Liver (tissue), 9 donors: ENCODE results near the gene UBASH3B. TPM values are rescaled to one million over a fixed set of nuclear protein-coding genes. Genes with fewer than 3 reads are reported as not detected.
A peak's percentile ranks its signal among the peaks of the same experiment; 100 is the strongest.

Experiments
- DNase-seq: peaks from one replicate; pipeline ENCODE4 v3.0.0-alpha.2; 2017; ENCODE audit warnings: low spot score
- H3K27ac ChIP-seq, 2 donors: one replicate each; pipeline ENCODE4 v1.7.0; 2013; ENCODE audit warnings: inconsistent platforms in 2 of 2, low read length in 2 of 2, control low read depth in 1 of 2, low read depth in 1 of 2, mild to moderate bottlenecking in 1 of 2
- H3K27me3 ChIP-seq, 4 donors: one replicate each; pipeline versions ENCODE4 v1.6.1 to v1.7.0; 2013; ENCODE audit warnings: low read length in 3 of 4, inconsistent platforms in 1 of 4, mild to moderate bottlenecking in 1 of 4, moderate library complexity in 1 of 4; ENCODE audit not compliant: control insufficient read depth in 4 of 4, insufficient read depth in 4 of 4
- H3K36me3 ChIP-seq, 4 donors: one replicate each; pipeline versions ENCODE4 v1.6.1 to v1.7.0; 2013; ENCODE audit warnings: low read length in 3 of 4, mild to moderate bottlenecking in 3 of 4, low read depth in 1 of 4, moderate library complexity in 1 of 4; ENCODE audit not compliant: control insufficient read depth in 4 of 4, insufficient read depth in 3 of 4
- H3K4me1 ChIP-seq, 4 donors: one replicate each; pipeline versions ENCODE4 v1.6.1 to v1.7.0; 2013; ENCODE audit warnings: low read length in 3 of 4, mild to moderate bottlenecking in 3 of 4, moderate library complexity in 1 of 4; ENCODE audit not compliant: control insufficient read depth in 4 of 4, insufficient read depth in 4 of 4
- H3K4me3 ChIP-seq, 3 donors: one replicate each; pipeline versions ENCODE4 v1.6.1 to v1.7.0; 2013; ENCODE audit warnings: low read length in 3 of 3, control low read depth in 1 of 3, low read depth in 1 of 3, mild to moderate bottlenecking in 1 of 3
- H3K9ac ChIP-seq, 2 donors: one replicate each; pipeline ENCODE4 v1.7.0; 2013; ENCODE audit warnings: low read length in 2 of 2, mild to moderate bottlenecking in 2 of 2, moderate library complexity in 2 of 2, control low read depth in 1 of 2, low read depth in 1 of 2
- H3K9me3 ChIP-seq, 4 donors: one replicate each; pipeline versions ENCODE4 v1.6.1 to v1.7.0; 2013; ENCODE audit warnings: low read length in 3 of 4; ENCODE audit not compliant: control insufficient read depth in 4 of 4
- EGR1 ChIP-seq, 2 donors: IDR thresholded peaks; 2 replicates each; pipeline ENCODE4 v1.6.1; 2016 to 2018; ENCODE audit warnings: antibody characterized with exemption in 2 of 2, low read depth in 2 of 2
- FOXA1 ChIP-seq: IDR thresholded peaks from 2 replicates; pipeline ENCODE4 v1.6.1; 2016; ENCODE audit warnings: antibody characterized with exemption
- FOXA2 ChIP-seq: IDR thresholded peaks from 2 replicates; pipeline ENCODE4 v1.6.1; 2016; ENCODE audit warnings: antibody characterized with exemption
- GABPA ChIP-seq, 2 donors: IDR thresholded peaks in 1 of 2; conservative IDR thresholded peaks in 1 of 2; 2 replicates each; pipeline ENCODE4 v1.6.1; 2016; ENCODE audit warnings: antibody characterized with exemption in 2 of 2, mild to moderate bottlenecking in 1 of 2, moderate library complexity in 1 of 2
- HNF4A ChIP-seq, 2 donors: conservative IDR thresholded peaks; 2 replicates each; pipeline ENCODE4 v1.6.1; 2016; ENCODE audit warnings: antibody characterized with exemption in 2 of 2, mild to moderate bottlenecking in 2 of 2
- HNF4G ChIP-seq: IDR thresholded peaks from 2 replicates; pipeline ENCODE4 v1.6.1; 2016; ENCODE audit warnings: antibody characterized with exemption
- JUND ChIP-seq, 2 donors: IDR thresholded peaks; 2 replicates each; pipeline ENCODE4 v1.6.1; 2016; ENCODE audit warnings: antibody characterized with exemption in 2 of 2
- NR2F2 ChIP-seq: IDR thresholded peaks from 2 replicates; pipeline ENCODE4 v1.6.1; 2016; ENCODE audit warnings: antibody characterized with exemption
- RAD21 ChIP-seq, 2 donors: IDR thresholded peaks; 2 replicates each; pipeline ENCODE4 v1.6.1; 2016; ENCODE audit warnings: antibody characterized with exemption in 2 of 2, mild to moderate bottlenecking in 2 of 2
- SP1 ChIP-seq: IDR thresholded peaks from 2 replicates; pipeline ENCODE4 v1.6.1; 2018; ENCODE audit warnings: antibody characterized with exemption, mild to moderate bottlenecking
- TAF1 ChIP-seq: conservative IDR thresholded peaks from 2 replicates; pipeline ENCODE4 v1.6.1; 2016; ENCODE audit warnings: antibody characterized with exemption, mild to moderate bottlenecking
- YY1 ChIP-seq: IDR thresholded peaks from 2 replicates; pipeline ENCODE4 v1.6.1; 2016; ENCODE audit warnings: antibody characterized with exemption, mild to moderate bottlenecking
- ZBTB33 ChIP-seq: IDR thresholded peaks from 2 replicates; pipeline ENCODE4 v1.6.1; 2016; ENCODE audit warnings: antibody characterized with exemption
- WGBS: extraction: QIAGEN DNeasy Blood & Tissue Kit; methylation state at CpG from one replicate; pipeline ENCODE4 v1.1.7; 2013; 5-methylcytosine and 5-hydroxymethylcytosine counted together
- polyA plus RNA-seq, 2 donors: library from polyadenylated mRNA; stranded (reverse) in 1 of 2; unstranded in 1 of 2; fragments of 200-250 nt in 1 of 2; fragments of >200 nt in 1 of 2; fragmentation: Nextera tagmentation in 1 of 2; extraction: Ambion mirVana in 1 of 2; gene quantifications; one replicate each; pipeline versions ENCODE4 v1.2.1 to v1.2.3, GENCODE V29; 2013 to 2015
- total RNA-seq, 2 donors: library from RNA; depleted of rRNA; stranded (reverse); fragments of >200 nt; gene quantifications; one replicate each; pipeline ENCODE4 v1.2.3, GENCODE V29; 2014
- TF ChIP-seq, protein P1 (sequence below): IDR thresholded peaks from 2 replicates; pipeline ENCODE4 v1.6.1; 2016; ENCODE audit warnings: antibody characterized with exemption
- TF ChIP-seq, protein P2 (sequence below): IDR thresholded peaks from 2 replicates; pipeline ENCODE4 v1.6.1; 2016; ENCODE audit warnings: antibody characterized with exemption
- TF ChIP-seq, protein P3 (sequence below): fragments of 150-350 bp; IDR thresholded peaks from 2 replicates; pipeline ENCODE4 v1.5.1; 2017; ENCODE audit warnings: improper control_type of control experiment, low read depth, low read length; ENCODE audit not compliant: missing input control
- TF ChIP-seq, protein P4 (sequence below): IDR thresholded peaks from 2 replicates; pipeline ENCODE4 v1.6.1; 2016; ENCODE audit warnings: antibody characterized with exemption, mild to moderate bottlenecking
- donor health status: healthy.
- donor health status: healthy.
- donor health status: healthy.
- donor health status: healthy.
- donor health status: healthy.

Gene UBASH3B
- total and polyA plus RNA-seq, 4 donors, result 0.48 to 5.5 (median 2.5) TPM

DNA sequence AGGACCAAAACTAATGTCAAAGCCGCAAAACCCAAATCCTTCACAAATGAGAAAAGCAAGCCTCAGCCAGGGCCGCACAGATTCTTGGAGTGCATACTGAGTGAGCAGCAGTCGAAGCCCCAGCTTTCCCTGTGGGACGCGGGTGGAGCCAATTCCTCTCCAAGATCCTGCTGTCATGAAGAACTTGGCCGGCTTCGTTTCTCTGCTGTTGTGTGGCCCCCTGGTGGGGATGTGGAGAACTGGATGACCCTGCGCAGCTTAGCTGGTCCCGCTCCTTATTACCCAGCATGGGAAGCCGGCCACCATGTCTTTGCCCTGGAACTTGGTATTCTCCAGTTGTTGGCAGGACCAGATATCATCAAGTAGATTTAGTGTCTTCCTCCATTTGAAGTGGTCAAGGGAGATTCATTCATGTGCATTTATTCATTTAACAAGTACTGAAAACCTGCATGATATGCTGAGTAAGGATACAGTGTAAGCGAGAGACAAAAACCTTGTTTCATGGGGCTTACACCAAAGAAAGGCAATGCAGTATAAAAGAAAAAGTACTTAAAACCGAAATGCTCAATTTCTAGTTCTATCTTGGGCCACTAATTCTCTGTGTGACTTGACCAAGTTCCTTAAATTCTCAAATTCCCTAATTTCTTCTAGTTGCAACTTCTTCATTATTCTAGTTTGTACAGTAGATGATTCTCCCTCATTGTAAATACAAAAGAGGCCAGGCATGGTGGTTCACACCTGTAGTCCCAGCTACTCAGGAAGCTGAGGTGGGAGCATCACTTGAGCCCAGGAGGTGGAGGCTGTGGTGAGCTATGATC is 126.1 kb downstream of the UBASH3B start:
- Histone ChIP-seq H3K9ac (no peak overlapping the region), H3K9me3 (no peaks in the 10 kb centered on the region), H3K4me3 (no peak overlapping the region), H3K4me1 (peaks cover 0 to 3% (median 0%) of the 10 kb centered on the region in 4 donors), H3K36me3 (peaks cover 0 to 3% (median 0%) of the 10 kb centered on the region in 4 donors), H3K27me3 (no peaks in the 10 kb centered on the region), H3K27ac (no peak overlapping the region)
- 17% methylated on average over 12 of the region's 12 CpGs for WGBS
- peak; percentile 79 for DNase-seq
- no peak for TF ChIP-seq GABPA (IDR thresholded peaks at IDR 0.05 in 1 of 2, conservative IDR thresholded peaks at IDR 0.05 in 1 of 2)
- TF ChIP-seq FOXA1, result no peak
- TF ChIP-seq, protein P1, sequence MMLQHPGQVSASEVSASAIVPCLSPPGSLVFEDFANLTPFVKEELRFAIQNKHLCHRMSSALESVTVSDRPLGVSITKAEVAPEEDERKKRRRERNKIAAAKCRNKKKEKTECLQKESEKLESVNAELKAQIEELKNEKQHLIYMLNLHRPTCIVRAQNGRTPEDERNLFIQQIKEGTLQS, result no peak
- no peak for TF ChIP-seq YY1
- TF ChIP-seq, protein P2, sequence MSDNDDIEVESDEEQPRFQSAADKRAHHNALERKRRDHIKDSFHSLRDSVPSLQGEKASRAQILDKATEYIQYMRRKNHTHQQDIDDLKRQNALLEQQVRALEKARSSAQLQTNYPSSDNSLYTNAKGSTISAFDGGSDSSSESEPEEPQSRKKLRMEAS, result no peak
- TF ChIP-seq, protein P3, sequence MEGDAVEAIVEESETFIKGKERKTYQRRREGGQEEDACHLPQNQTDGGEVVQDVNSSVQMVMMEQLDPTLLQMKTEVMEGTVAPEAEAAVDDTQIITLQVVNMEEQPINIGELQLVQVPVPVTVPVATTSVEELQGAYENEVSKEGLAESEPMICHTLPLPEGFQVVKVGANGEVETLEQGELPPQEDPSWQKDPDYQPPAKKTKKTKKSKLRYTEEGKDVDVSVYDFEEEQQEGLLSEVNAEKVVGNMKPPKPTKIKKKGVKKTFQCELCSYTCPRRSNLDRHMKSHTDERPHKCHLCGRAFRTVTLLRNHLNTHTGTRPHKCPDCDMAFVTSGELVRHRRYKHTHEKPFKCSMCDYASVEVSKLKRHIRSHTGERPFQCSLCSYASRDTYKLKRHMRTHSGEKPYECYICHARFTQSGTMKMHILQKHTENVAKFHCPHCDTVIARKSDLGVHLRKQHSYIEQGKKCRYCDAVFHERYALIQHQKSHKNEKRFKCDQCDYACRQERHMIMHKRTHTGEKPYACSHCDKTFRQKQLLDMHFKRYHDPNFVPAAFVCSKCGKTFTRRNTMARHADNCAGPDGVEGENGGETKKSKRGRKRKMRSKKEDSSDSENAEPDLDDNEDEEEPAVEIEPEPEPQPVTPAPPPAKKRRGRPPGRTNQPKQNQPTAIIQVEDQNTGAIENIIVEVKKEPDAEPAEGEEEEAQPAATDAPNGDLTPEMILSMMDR, result peak; percentile 95
- TF ChIP-seq HNF4A (conservative IDR thresholded peaks at IDR 0.05), result no peak
- no peak for TF ChIP-seq JUND (IDR thresholded peaks at IDR 0.05)
- TF ChIP-seq ZBTB33, result no peak
- TF ChIP-seq RAD21 (IDR thresholded peaks at IDR 0.05), result peak; percentile 91 to 97

DNA sequence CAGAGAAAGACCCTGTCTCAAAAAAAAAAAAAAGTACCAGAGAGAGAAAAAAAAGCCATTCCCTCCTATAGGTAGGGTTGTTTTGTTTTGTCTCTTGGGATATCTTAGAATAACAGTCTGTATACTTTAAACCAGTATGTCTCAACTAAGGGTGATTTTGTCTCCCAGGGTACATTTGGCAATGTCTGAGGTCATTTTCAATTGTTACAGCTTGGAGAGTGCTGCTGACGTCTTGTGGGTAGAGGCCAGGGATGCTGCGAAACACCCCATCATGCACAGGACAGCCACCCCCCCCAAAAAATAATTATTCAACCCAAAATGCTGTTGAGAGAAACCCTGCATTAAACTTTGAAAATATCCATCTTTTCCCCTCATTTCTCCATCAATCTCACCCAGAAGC is 126.7 kb downstream of the UBASH3B start:
- Histone ChIP-seq H3K27ac (no peak overlapping the region), H3K4me1 (peaks cover 0 to 3% (median 0%) of the 10 kb centered on the region in 4 donors), H3K27me3 (no peaks in the 10 kb centered on the region), H3K9ac (no peak overlapping the region), H3K4me3 (no peak overlapping the region), H3K36me3 (peaks cover 0 to 3% (median 0%) of the 10 kb centered on the region in 4 donors), H3K9me3 (no peaks in the 10 kb centered on the region)
- DNase-seq, result no peak
- no peak for TF ChIP-seq EGR1 (IDR thresholded peaks at IDR 0.05; ENCODE audit: low read depth in 2 of 2)
- TF ChIP-seq, protein P2, result no peak
- TF ChIP-seq FOXA2, result no peak
- no peak for TF ChIP-seq TAF1
- no peak for TF ChIP-seq NR2F2
- TF ChIP-seq SP1, result no peak
- TF ChIP-seq YY1, result no peak
- TF ChIP-seq JUND (IDR thresholded peaks at IDR 0.05), result no peak
- TF ChIP-seq, protein P4, sequence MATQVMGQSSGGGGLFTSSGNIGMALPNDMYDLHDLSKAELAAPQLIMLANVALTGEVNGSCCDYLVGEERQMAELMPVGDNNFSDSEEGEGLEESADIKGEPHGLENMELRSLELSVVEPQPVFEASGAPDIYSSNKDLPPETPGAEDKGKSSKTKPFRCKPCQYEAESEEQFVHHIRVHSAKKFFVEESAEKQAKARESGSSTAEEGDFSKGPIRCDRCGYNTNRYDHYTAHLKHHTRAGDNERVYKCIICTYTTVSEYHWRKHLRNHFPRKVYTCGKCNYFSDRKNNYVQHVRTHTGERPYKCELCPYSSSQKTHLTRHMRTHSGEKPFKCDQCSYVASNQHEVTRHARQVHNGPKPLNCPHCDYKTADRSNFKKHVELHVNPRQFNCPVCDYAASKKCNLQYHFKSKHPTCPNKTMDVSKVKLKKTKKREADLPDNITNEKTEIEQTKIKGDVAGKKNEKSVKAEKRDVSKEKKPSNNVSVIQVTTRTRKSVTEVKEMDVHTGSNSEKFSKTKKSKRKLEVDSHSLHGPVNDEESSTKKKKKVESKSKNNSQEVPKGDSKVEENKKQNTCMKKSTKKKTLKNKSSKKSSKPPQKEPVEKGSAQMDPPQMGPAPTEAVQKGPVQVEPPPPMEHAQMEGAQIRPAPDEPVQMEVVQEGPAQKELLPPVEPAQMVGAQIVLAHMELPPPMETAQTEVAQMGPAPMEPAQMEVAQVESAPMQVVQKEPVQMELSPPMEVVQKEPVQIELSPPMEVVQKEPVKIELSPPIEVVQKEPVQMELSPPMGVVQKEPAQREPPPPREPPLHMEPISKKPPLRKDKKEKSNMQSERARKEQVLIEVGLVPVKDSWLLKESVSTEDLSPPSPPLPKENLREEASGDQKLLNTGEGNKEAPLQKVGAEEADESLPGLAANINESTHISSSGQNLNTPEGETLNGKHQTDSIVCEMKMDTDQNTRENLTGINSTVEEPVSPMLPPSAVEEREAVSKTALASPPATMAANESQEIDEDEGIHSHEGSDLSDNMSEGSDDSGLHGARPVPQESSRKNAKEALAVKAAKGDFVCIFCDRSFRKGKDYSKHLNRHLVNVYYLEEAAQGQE, result no peak
- TF ChIP-seq, protein P1, result no peak
- TF ChIP-seq, protein P3, result no peak
- no peak for TF ChIP-seq GABPA (IDR thresholded peaks at IDR 0.05 in 1 of 2, conservative IDR thresholded peaks at IDR 0.05 in 1 of 2)
- no peak for TF ChIP-seq HNF4G
- TF ChIP-seq RAD21 (IDR thresholded peaks at IDR 0.05), result no peak
- no peak for TF ChIP-seq FOXA1
- TF ChIP-seq HNF4A (conservative IDR thresholded peaks at IDR 0.05), result no peak
- WGBS, result 70% methylated on average over 2 of the region's 2 CpGs
